ENCODE measurements around the gene PRF1. TPM values are rescaled to one million over a fixed set of nuclear protein-coding genes. Genes with fewer than 3 reads are reported as not detected.
A peak's percentile ranks its signal among the peaks of the same experiment; 100 is the strongest.
"Not testable (repeated sequence)": the region's sequence is repeated elsewhere in the genome, so short reads cannot be mapped to it uniquely, and the experiment has no call there.

The PRF1 gene
- total RNA-seq, 1 donor from 2014 or later: 4.1 TPM

GRCh38 chr10:70593513-70593890, 9.0 kb downstream of the PRF1 start:
- DNase-seq (ENCODE audit: low spot score): no peak

- no peak for DNase-seq (ENCODE audit: low spot score)
These were observed 9.6 kb downstream of the PRF1 start for GRCh38 chr10:70592746-70593512.

GRCh38 chr10:70592186-70592735, 10.3 kb downstream of the PRF1 start:
- no peak for DNase-seq (ENCODE audit: low spot score)

- no peak for DNase-seq (ENCODE audit: low spot score)
These were observed 11.7 kb downstream of the PRF1 start for GRCh38 chr10:70590655-70591416.

- DNase-seq (ENCODE audit: low spot score): no peak
These were observed 12.5 kb downstream of the PRF1 start for GRCh38 chr10:70589762-70590654.

- DNase-seq (ENCODE audit: low spot score): peak; percentile 15
These were observed 13.5 kb downstream of the PRF1 start for GRCh38 chr10:70588859-70589570.

- DNase-seq (ENCODE audit: low spot score): no peak
These were observed 14.3 kb downstream of the PRF1 start for GRCh38 chr10:70588255-70588654.

- no peak for DNase-seq (ENCODE audit: low spot score)
These were observed 15.4 kb downstream of the PRF1 start for GRCh38 chr10:70587045-70587658.

GRCh38 chr10:70586348-70586930, 16.1 kb downstream of the PRF1 start:
- no peak for DNase-seq (ENCODE audit: low spot score)

- DNase-seq (ENCODE audit: low spot score): no peak
These were observed 16.9 kb downstream of the PRF1 start for GRCh38 chr10:70585578-70586169.

GRCh38 chr10:70584909-70585544, 17.5 kb downstream of the PRF1 start:
- no peak for DNase-seq (ENCODE audit: low spot score)

GRCh38 chr10:70584366-70584765, 18.2 kb downstream of the PRF1 start:
- no peak for DNase-seq (ENCODE audit: low spot score)

- no peak for DNase-seq (ENCODE audit: low spot score)
These were observed 18.9 kb downstream of the PRF1 start for GRCh38 chr10:70583669-70584037.

- DNase-seq (ENCODE audit: low spot score): no peak
These were observed 19.5 kb downstream of the PRF1 start for GRCh38 chr10:70582793-70583668.

- not testable (repeated sequence) for DNase-seq (ENCODE audit: low spot score)
These were observed 21.4 kb downstream of the PRF1 start for GRCh38 chr10:70581176-70581575.

GRCh38 chr10:70579234-70580002, 23.1 kb downstream of the PRF1 start:
- DNase-seq (ENCODE audit: low spot score): no peak

GRCh38 chr10:70578371-70578947, 24.1 kb downstream of the PRF1 start:
- DNase-seq (ENCODE audit: low spot score): no peak

All from ureter (tissue), 1 donor.